SK-N-MC (cell line): ENCODE data around the gene RIC3.

ENCODE experiments used
- EZH2 ChIP-seq: fragments of 200-600 bp; sonication (generic); IDR thresholded peaks from one replicate; pipeline ENCODE4 v1.6.1; 2017; ENCODE audit warnings: antibody characterized with exemption
- FOXP2 ChIP-seq: optimal IDR thresholded peaks from 2 replicates; pipeline ENCODE3; 2011; ENCODE audit warnings: mild to moderate bottlenecking, moderate library complexity; ENCODE audit not compliant: insufficient read depth; ENCODE audit errors: extremely low read length, control extremely low read depth
- POLR2AphosphoS5 ChIP-seq: IDR thresholded peaks from 2 replicates; pipeline ENCODE4 v1.6.1; 2012; ENCODE audit warnings: mild to moderate bottlenecking, low read depth, low read length, borderline replicate concordance

- TF ChIP-seq POLR2AphosphoS5 (no peak), EZH2 (no peak), FOXP2 (no peak)
Measured at GRCh38 chr11:8082391-8083087, 86.3 kb downstream of the RIC3 start.
